Endodermal cell (in vitro differentiated cells): Measurements from ENCODE around the gene DCBLD1. TPM values are rescaled to one million over a fixed set of nuclear protein-coding genes. Genes with fewer than 3 reads are reported as not detected.
A peak's percentile ranks its signal among the peaks of the same experiment; 100 is the strongest.

Experiments
- DNase-seq: peaks from one replicate; pipeline ENCODE4 v3.0.0-alpha.2; 2017
- H3K27ac ChIP-seq: 2 replicates; pipeline ENCODE4 v1.5.1; 2013; ENCODE audit warnings: mild to moderate bottlenecking, low read depth, low read length, moderate library complexity
- H3K27me3 ChIP-seq: 2 replicates; pipeline ENCODE4 v1.6.1; 2013; ENCODE audit warnings: mild to moderate bottlenecking, low read length, moderate library complexity; ENCODE audit not compliant: insufficient read depth, control insufficient read depth, poor library complexity, severe bottlenecking
- H3K36me3 ChIP-seq: 2 replicates; pipeline ENCODE4 v1.7.0; 2013; ENCODE audit warnings: mild to moderate bottlenecking, low read length, moderate library complexity; ENCODE audit not compliant: control insufficient read depth, insufficient read depth
- H3K4me1 ChIP-seq: one replicate; pipeline ENCODE4 v1.7.0; 2013; ENCODE audit warnings: low read length; ENCODE audit not compliant: control insufficient read depth, insufficient read depth
- H3K4me3 ChIP-seq: 2 replicates; pipeline ENCODE4 v1.5.1; 2013; ENCODE audit warnings: mild to moderate bottlenecking, low read length, moderate library complexity
- H3K9ac ChIP-seq: 2 replicates; pipeline ENCODE4 v1.6.1; 2013; ENCODE audit warnings: mild to moderate bottlenecking, low read length, moderate library complexity; ENCODE audit not compliant: poor library complexity, severe bottlenecking; ENCODE audit errors: extremely low read depth
- H3K9me3 ChIP-seq: 2 replicates; pipeline ENCODE4 v1.6.1; 2013; ENCODE audit warnings: mild to moderate bottlenecking, low read length, moderate library complexity; ENCODE audit not compliant: control insufficient read depth
- H3K27ac Mint-ChIP-seq: 2 replicates; pipeline ENCODE4 v1.8.0; 2020; ENCODE audit warnings: mixed read lengths
- H3K27me3 Mint-ChIP-seq: 2 replicates; pipeline ENCODE4 v1.8.0; 2021; ENCODE audit warnings: mild to moderate bottlenecking, mixed read lengths; ENCODE audit not compliant: insufficient read depth
- H3K36me3 Mint-ChIP-seq: 2 replicates; pipeline ENCODE4 v1.8.0; 2020; ENCODE audit warnings: low read depth, mixed read lengths
- H3K4me1 Mint-ChIP-seq: 2 replicates; pipeline ENCODE4 v1.8.0; 2020; ENCODE audit warnings: mixed read lengths
- H3K4me3 Mint-ChIP-seq: 2 replicates; pipeline ENCODE4 v1.8.0; 2020; ENCODE audit warnings: mild to moderate bottlenecking, moderate library complexity, mixed read lengths
- H3K9me3 Mint-ChIP-seq: 2 replicates; pipeline ENCODE4 v1.8.0; 2020; ENCODE audit warnings: mild to moderate bottlenecking, mixed read lengths
- CTCF ChIP-seq: fragments of 200-600 bp; sonication (generic); conservative IDR thresholded peaks from 2 replicates; pipeline ENCODE4 v1.5.0; 2021; ENCODE audit warnings: antibody characterized with exemption, mild to moderate bottlenecking
- WGBS, 2 experiments: methylation state at CpG; one replicate each; pipeline versions ENCODE4 v1.1.5 to v1.1.7; 2013; ENCODE audit warnings: missing lambda C conversion rate in 2 of 2, mixed read lengths in 1 of 2; ENCODE audit not compliant: insufficient coverage in 1 of 2, insufficient read length in 1 of 2; 5-methylcytosine and 5-hydroxymethylcytosine counted together
- total RNA-seq, 2 donors: library from RNA; stranded (reverse); fragmentation: NEBNext Ultra II Directional in 1 of 2; extraction: Animal tissue kit (Norgen Biotek cat#: 25700) in 1 of 2; gene quantifications; 2 replicates in 1 of 2; 3 replicates in 1 of 2; pipeline ENCODE4 v1.2.1, GENCODE V29; 2021

Gene DCBLD1
- total RNA-seq, 2 donors from 2014 or later: 16.2 to 27.9 TPM

GRCh38 chr6:117444600-117444999 lies 37.9 kb upstream of the DCBLD1 start:
- Histone ChIP-seq H3K9me3 (no peaks in the 10 kb centered on the region), H3K9ac (no peak overlapping the region), H3K4me3 (no peak overlapping the region), H3K4me1 (no peaks in the 10 kb centered on the region), H3K36me3 (no peaks in the 10 kb centered on the region), H3K27ac (no peak overlapping the region), H3K27me3 (peaks cover 71% of the 10 kb centered on the region)
- Mint-ChIP-seq H3K4me3 (no peak overlapping the region), H3K9me3 (peaks cover 4% of the 10 kb centered on the region), H3K4me1 (peaks cover 2% of the 10 kb centered on the region), H3K27ac (no peak overlapping the region), H3K27me3 (peaks cover 40% of the 10 kb centered on the region), H3K36me3 (peaks cover 1% of the 10 kb centered on the region)
- no peak for TF ChIP-seq CTCF
- WGBS, 2 experiments: 83 to 86% methylated on average over 2 of the region's 2 CpGs
- no peak for DNase-seq

GRCh38 chr6:117446861-117447260 lies 35.6 kb upstream of the DCBLD1 start:
- Histone ChIP-seq H3K9ac (no peak overlapping the region), H3K36me3 (no peaks in the 10 kb centered on the region), H3K4me1 (no peaks in the 10 kb centered on the region), H3K4me3 (no peak overlapping the region), H3K9me3 (no peaks in the 10 kb centered on the region), H3K27ac (no peak overlapping the region), H3K27me3 (peaks cover 71% of the 10 kb centered on the region)
- Mint-ChIP-seq H3K4me1 (peaks cover 14% of the 10 kb centered on the region), H3K27me3 (peaks cover 42% of the 10 kb centered on the region), H3K27ac (no peak overlapping the region), H3K4me3 (no peak overlapping the region), H3K36me3 (no peaks in the 10 kb centered on the region), H3K9me3 (no peaks in the 10 kb centered on the region)
- TF ChIP-seq CTCF: no peak
- 89% methylated on average over 3 of the region's 3 CpGs; no CpG with 5 or more reads in 1 of the 2 experiments for WGBS, 2 experiments
- no peak for DNase-seq

GRCh38 chr6:117448011-117448410 lies 34.5 kb upstream of the DCBLD1 start:
- H3K4me3 Mint-ChIP-seq: no peak overlapping the region
- no peak overlapping the region for H3K4me3 ChIP-seq
- no peaks in the 10 kb centered on the region for H3K9me3 Mint-ChIP-seq
- DNase-seq: peak; percentile 45
- H3K36me3 Mint-ChIP-seq: no peaks in the 10 kb centered on the region
- H3K4me1 Mint-ChIP-seq: peaks cover 16% of the 10 kb centered on the region
- no peak overlapping the region for H3K27ac Mint-ChIP-seq
- TF ChIP-seq CTCF: no peak
- H3K4me1 ChIP-seq: no peaks in the 10 kb centered on the region
- no peak overlapping the region for H3K9ac ChIP-seq
- WGBS, 2 experiments: 75 to 86% methylated on average over 1 to 5 of the region's 5 CpGs
- H3K9me3 ChIP-seq: no peaks in the 10 kb centered on the region
- peaks cover 43% of the 10 kb centered on the region for H3K27me3 Mint-ChIP-seq
- peaks cover 62% of the 10 kb centered on the region for H3K27me3 ChIP-seq
- no peaks in the 10 kb centered on the region for H3K36me3 ChIP-seq
- H3K27ac ChIP-seq: no peak overlapping the region
